AG04450 (cell line): ENCODE data around the gene IFNL1. TPM values are rescaled to one million over a fixed set of nuclear protein-coding genes. Genes with fewer than 3 reads are reported as not detected.

Source experiments
- CTCF ChIA-PET: fragments of 300-600, 350-600 bp; formaldehyde crosslinking; extraction: SDS; loops from one replicate; lab custom pipeline; 2022; ENCODE audit warnings: antibody characterized with exemption, inconsistent platforms; lab: Charles Lee
- POLR2A ChIA-PET: fragments of 350-600 bp; formaldehyde crosslinking; extraction: SDS; loops from one replicate; lab custom pipeline; 2021; ENCODE audit warnings: antibody characterized with exemption, inconsistent platforms; lab: Yijun Ruan, JAX
- DNase-seq: peaks from one replicate; pipeline ENCODE4 v3.0.0-alpha.2; 2011; ENCODE audit warnings: low read depth, low spot score
- H3K27ac ChIP-seq: one replicate; pipeline ENCODE4 v1.5.1; 2012; ENCODE audit warnings: low read depth, low read length, control low read depth
- H3K27me3 ChIP-seq: one replicate; pipeline ENCODE4 v1.6.0; 2012; ENCODE audit warnings: low read length; ENCODE audit not compliant: control insufficient read depth, insufficient read depth
- H3K4me3 ChIP-seq: 2 replicates; pipeline ENCODE4 v1.5.1; 2011; ENCODE audit warnings: mild to moderate bottlenecking, low read depth, low read length, control low read depth
- H3K9me3 ChIP-seq: 2 replicates; pipeline ENCODE4 v1.5.1; 2012; ENCODE audit warnings: low read length; ENCODE audit not compliant: control insufficient read depth, insufficient read depth
- CTCF ChIP-seq: IDR thresholded peaks from 2 replicates; pipeline ENCODE4 v1.5.1; 2011; ENCODE audit warnings: low read depth, low read length, control low read depth, inconsistent platforms
- polyA plus RNA-seq: library from polyadenylated mRNA; depleted of rRNA; stranded (reverse); fragments of >200 nt; gene quantifications from 2 replicates; pipeline ENCODE4 v1.2.3, GENCODE V29; 2011

The IFNL1 gene
- polyA plus RNA-seq, 1 experiment, result not detected

GRCh38 chr19:39314016-39314728 is 18.0 kb downstream of the IFNL1 start:
- POLR2A ChIA-PET, result no interaction called here
- peaks cover 10% of the 10 kb centered on the region for H3K27me3 ChIP-seq
- H3K9me3 ChIP-seq, result no peaks in the 10 kb centered on the region; the same call in 1 of the 2 replicates
- TF ChIP-seq CTCF, result no peak
- H3K4me3 ChIP-seq, result no peak overlapping the region
- CTCF ChIA-PET, result no interaction called here
- no peak for DNase-seq
- H3K27ac ChIP-seq, result no peak overlapping the region

GRCh38 chr19:39315933-39316332 is 19.7 kb downstream of the IFNL1 start:
- CTCF ChIA-PET, result no interaction called here
- H3K27me3 ChIP-seq, result peaks cover 19% of the 10 kb centered on the region
- POLR2A ChIA-PET, result no interaction called here

GRCh38 chr19:39316627-39317321 is 20.6 kb downstream of the IFNL1 start:
- ChIA-PET CTCF (no interaction called here), POLR2A (no interaction called here)
- no peak for DNase-seq
- Histone ChIP-seq H3K27me3 (peaks cover 25% of the 10 kb centered on the region), H3K27ac (no peak overlapping the region), H3K9me3 (no peaks in the 10 kb centered on the region; the same call in 1 of the 2 replicates), H3K4me3 (no peak overlapping the region)
- TF ChIP-seq CTCF, result no peak

More at GRCh38 chr19:39315933-39316332, 19.7 kb downstream of the IFNL1 start:
- Histone ChIP-seq H3K4me3 (no peak overlapping the region), H3K27ac (no peak overlapping the region), H3K9me3 (no peaks in the 10 kb centered on the region; the same call in 1 of the 2 replicates)
- no peak for DNase-seq
- no peak for TF ChIP-seq CTCF

- Histone ChIP-seq H3K27ac (no peak overlapping the region), H3K4me3 (no peak overlapping the region), H3K9me3 (no peaks in the 10 kb centered on the region; the same call in 1 of the 2 replicates), H3K27me3 (peaks cover 27% of the 10 kb centered on the region)
- DNase-seq, result no peak
- CTCF ChIA-PET, result interaction anchor here (0.5 to 0.6 kb wide), 2 partner anchors 219 to 263 kb away, joined by 3 to 7 read pairs; no protein-coding TSS in a partner anchor
- POLR2A ChIA-PET, result interaction anchor here (0.5 kb wide), 1 partner anchor 118 kb away, joined by 9 read pairs; no protein-coding TSS in a partner anchor
- TF ChIP-seq CTCF, result no peak
Observed at GRCh38 chr19:39317476-39317875, 21.3 kb downstream of the IFNL1 start.

GRCh38 chr19:39318071-39318470 is 21.9 kb downstream of the IFNL1 start:
- no peak for TF ChIP-seq CTCF
- Histone ChIP-seq H3K27ac (no peak overlapping the region), H3K27me3 (peaks cover 29% of the 10 kb centered on the region), H3K9me3 (no peaks in the 10 kb centered on the region; the same call in 1 of the 2 replicates), H3K4me3 (no peak overlapping the region)
- ChIA-PET POLR2A (interaction anchor here (0.5 kb wide), 1 partner anchor 119 kb away, joined by 9 read pairs; no protein-coding TSS in a partner anchor), CTCF (no interaction called here)
- no peak for DNase-seq
